ENCODE data around the gene FBXO10. TPM values are rescaled to one million over a fixed set of nuclear protein-coding genes. Genes with fewer than 3 reads are reported as not detected.
A peak's percentile ranks its signal among the peaks of the same experiment; 100 is the strongest.

FBXO10 gene
- total and polyA plus RNA-seq, 10 of the 15 experiments (the other 5 are each of a cell fraction or from before 2014, with no cell fraction given), result 1.6 to 17.2 (median 9.6) TPM

DNA sequence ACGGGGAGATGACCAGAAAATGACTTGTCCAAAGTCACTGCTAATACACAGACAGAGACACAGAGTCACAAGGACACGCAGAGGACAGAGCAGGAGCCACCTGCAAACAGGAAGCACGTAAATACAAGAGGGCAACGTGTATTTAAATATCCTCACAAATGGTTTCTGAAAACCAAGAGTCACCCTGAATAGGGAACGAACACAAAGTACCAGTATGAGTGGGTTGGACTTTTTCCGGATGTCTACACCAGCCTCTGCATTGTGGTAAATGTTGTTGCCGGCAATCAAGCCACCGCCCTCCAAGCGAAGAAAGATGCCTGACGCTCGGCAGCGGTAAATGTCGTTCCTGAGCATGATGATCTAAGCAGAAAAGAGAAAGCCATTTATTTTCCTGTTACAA, 44.5 kb downstream of the FBXO10 start (continued):
- TF ChIP-seq, protein P1, sequence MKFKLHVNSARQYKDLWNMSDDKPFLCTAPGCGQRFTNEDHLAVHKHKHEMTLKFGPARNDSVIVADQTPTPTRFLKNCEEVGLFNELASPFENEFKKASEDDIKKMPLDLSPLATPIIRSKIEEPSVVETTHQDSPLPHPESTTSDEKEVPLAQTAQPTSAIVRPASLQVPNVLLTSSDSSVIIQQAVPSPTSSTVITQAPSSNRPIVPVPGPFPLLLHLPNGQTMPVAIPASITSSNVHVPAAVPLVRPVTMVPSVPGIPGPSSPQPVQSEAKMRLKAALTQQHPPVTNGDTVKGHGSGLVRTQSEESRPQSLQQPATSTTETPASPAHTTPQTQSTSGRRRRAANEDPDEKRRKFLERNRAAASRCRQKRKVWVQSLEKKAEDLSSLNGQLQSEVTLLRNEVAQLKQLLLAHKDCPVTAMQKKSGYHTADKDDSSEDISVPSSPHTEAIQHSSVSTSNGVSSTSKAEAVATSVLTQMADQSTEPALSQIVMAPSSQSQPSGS (IDR thresholded peaks at IDR 0.05; ENCODE audit: low read length), result peak; percentile 63
- TF ChIP-seq IKZF2 (IDR thresholded peaks at IDR 0.05) (0 out of 4 replicates have a peak, but pooled peaks have one; percentile 48 to 56), MTA3 (IDR thresholded peaks at IDR 0.05; ENCODE audit: borderline replicate concordance, low read length) (peak; percentile 70; the same call in 1 of the 2 replicates), HDAC6 (IDR thresholded peaks at IDR 0.05; ENCODE audit: unreplicated experiment) (no peak), EZH2 (IDR thresholded peaks at IDR 0.05; ENCODE audit: borderline replicate concordance, control insufficient read depth, low read depth, low read length) (no peak), IRF4 (IDR thresholded peaks at IDR 0.05; ENCODE audit: low read depth, low read length) (peak; percentile 38; the same call in 1 of the 2 replicates), NFIC (IDR thresholded peaks at IDR 0.05; ENCODE audit: low read depth, low read length) (peak; percentile 48; the same call in 1 of the 2 replicates), EED (IDR thresholded peaks at IDR 0.05; ENCODE audit: low read depth) (peak; percentile 40; the same call in 1 of the 2 replicates), POU2F2 (IDR thresholded peaks at IDR 0.05; ENCODE audit: borderline replicate concordance, low read depth, low read length) (peak; percentile 76; the same call in 2 of the 3 replicates), JUNB (IDR thresholded peaks at IDR 0.05) (peak; percentile 47), SIX5 (IDR thresholded peaks at IDR 0.05; ENCODE audit: low read depth, low read length, severe bottlenecking) (no peak), KAT2A (conservative IDR thresholded peaks at IDR 0.05; ENCODE audit: control insufficient read depth, low read depth, low read length) (no peak), RUNX3 (IDR thresholded peaks at IDR 0.05; ENCODE audit: low read length) (peak; percentile 90), ESRRA (IDR thresholded peaks at IDR 0.05; ENCODE audit: low read length) (peak; percentile 91; the same call in 1 of the 2 replicates), RAD21 (IDR thresholded peaks at IDR 0.05; ENCODE audit: insufficient read depth, low read depth, low read length) (peak; percentile 12; the same call in 1 of the 2 replicates), BCL3 (IDR thresholded peaks at IDR 0.05; ENCODE audit: borderline replicate concordance, insufficient read depth, low read depth, low read length, poor library complexity, severe bottlenecking) (peak; percentile 63), SP1 (IDR thresholded peaks at IDR 0.05; ENCODE audit: low read depth, low read length) (peak; percentile 10), YY1 (IDR thresholded peaks at IDR 0.05; ENCODE audit: low read depth, low read length) (peak; percentile 50; the same call in 1 of the 2 replicates), CREM (IDR thresholded peaks at IDR 0.05; ENCODE audit: low read depth) (peak; percentile 73)
